Right ventricle myocardium inferior (tissue), 1 donor: ENCODE data around the gene TOMM5. TPM values are rescaled to one million over a fixed set of nuclear protein-coding genes. Genes with fewer than 3 reads are reported as not detected.

Experiments
- ATAC-seq: fragments of 200-7000 bp; cut with Tn5 transposase; one replicate; pipeline ENCODE4 v1.9.1; 2020; ENCODE audit warnings: mild to moderate bottlenecking, moderate library complexity
- DNase-seq: peaks from one replicate; pipeline ENCODE4 v3.0.0; 2021; ENCODE audit errors: missing footprints
- intact Hi-C: fragments of 100-400 bp; cut with DNase I; formaldehyde crosslinking; loops from one replicate; pipeline ENCODE4 v1.11.0; 2022
- long read RNA-seq: library from polyadenylated mRNA; unstranded; transcript quantifications from one replicate; pipeline ENCODE4 v2.0.0, GENCODE V29; 2021
- total RNA-seq: library from RNA; stranded (reverse); fragmentation: NEBNext Ultra II Directional; extraction: Animal tissue kit (Norgen Biotek cat#: 25700); gene quantifications from one replicate; pipeline ENCODE4 v1.2.1, GENCODE V29; 2021
- donor health status: DM: no; HTN: yes; CAD: no; lungs with severe emphysema.

Gene TOMM5
- total RNA-seq = 62.3 TPM
- long read RNA-seq, transcript TOMM5-201 (2 exons, 751 nt) = major isoform, 31 of 32 reads
- long read RNA-seq, partial matches to known transcripts = 0 of 32 reads
- long read RNA-seq, other reads (novel, unspliced or antisense) = 0 of 32 reads

- ATAC-seq = peak; percentile 99
- intact Hi-C loops = loop anchor here (5.0 kb wide), 2 partner anchors 55 to 190 kb away; no protein-coding TSS in a partner anchor
Observed at GRCh38 chr9:37592108-37592951, at the start of gene TOMM5. TOMM5 (minus strand) TSS chr9:37592597; CDS start chr9:37592532, 65 bp downstream.

GRCh38 chr9:37641331-37641730, 48.9 kb upstream of the TOMM5 start:
- intact Hi-C loops = no loop called here
- DNase-seq (no peak), ATAC-seq (no peak)

More at GRCh38 chr9:37592108-37592951, at the start of gene TOMM5:
- DNase-seq = peak; percentile 96

- ATAC-seq (no peak), DNase-seq (no peak)
- intact Hi-C loops = no loop called here
Observed at GRCh38 chr9:37640246-37640645, 47.8 kb upstream of the TOMM5 start.

- DNase-seq (no peak), ATAC-seq (no peak)
- intact Hi-C loops = no loop called here
Observed at GRCh38 chr9:37639841-37640240, 47.4 kb upstream of the TOMM5 start.

GRCh38 chr9:37639109-37639762, 46.8 kb upstream of the TOMM5 start:
- no peak for DNase-seq
- ATAC-seq = no peak
- intact Hi-C loops = no loop called here

- DNase-seq (no peak), ATAC-seq (no peak)
- intact Hi-C loops = no loop called here
Observed at GRCh38 chr9:37636511-37637448, 44.4 kb upstream of the TOMM5 start.

GRCh38 chr9:37635808-37636207, 43.4 kb upstream of the TOMM5 start:
- no peak for ATAC-seq
- intact Hi-C loops = no loop called here
- DNase-seq = no peak

GRCh38 chr9:37632479-37632878, 40.1 kb upstream of the TOMM5 start:
- ATAC-seq (no peak), DNase-seq (no peak)
- intact Hi-C loops = no loop called here

GRCh38 chr9:37626708-37627292, 34.4 kb upstream of the TOMM5 start:
- intact Hi-C loops = no loop called here
- DNase-seq = no peak
- no peak for ATAC-seq

GRCh38 chr9:37625758-37626147, 33.4 kb upstream of the TOMM5 start:
- intact Hi-C loops = no loop called here
- no peak for DNase-seq

GRCh38 chr9:37625036-37625757, 32.8 kb upstream of the TOMM5 start:
- DNase-seq = no peak
- ATAC-seq = no peak
- intact Hi-C loops = no loop called here

More at GRCh38 chr9:37625758-37626147, 33.4 kb upstream of the TOMM5 start:
- no peak for ATAC-seq

GRCh38 chr9:37624073-37624472, 31.7 kb upstream of the TOMM5 start:
- DNase-seq = no peak
- ATAC-seq = no peak
- intact Hi-C loops = no loop called here

GRCh38 chr9:37623267-37623666, 30.9 kb upstream of the TOMM5 start:
- intact Hi-C loops = no loop called here
- DNase-seq = no peak
- ATAC-seq = no peak

- ATAC-seq (no peak), DNase-seq (no peak)
- intact Hi-C loops = no loop called here
Observed at GRCh38 chr9:37622462-37622861, 30.1 kb upstream of the TOMM5 start.

- ATAC-seq = no peak
- intact Hi-C loops = no loop called here
- DNase-seq = no peak
Observed at GRCh38 chr9:37621273-37622121, 29.1 kb upstream of the TOMM5 start.

GRCh38 chr9:37620396-37620795, 28.0 kb upstream of the TOMM5 start:
- ATAC-seq (no peak), DNase-seq (no peak)
- intact Hi-C loops = no loop called here

GRCh38 chr9:37619806-37620205, 27.4 kb upstream of the TOMM5 start:
- ATAC-seq (no peak), DNase-seq (no peak)
- intact Hi-C loops = no loop called here
